AG08396 (cell line): ENCODE measurements around the gene LIMS2.

ENCODE experiments used
- DNase-seq: peaks from one replicate; pipeline ENCODE4 v3.0.0; 2012; ENCODE audit warnings: low spot score, mixed read lengths

Gene LIMS2

DNA sequence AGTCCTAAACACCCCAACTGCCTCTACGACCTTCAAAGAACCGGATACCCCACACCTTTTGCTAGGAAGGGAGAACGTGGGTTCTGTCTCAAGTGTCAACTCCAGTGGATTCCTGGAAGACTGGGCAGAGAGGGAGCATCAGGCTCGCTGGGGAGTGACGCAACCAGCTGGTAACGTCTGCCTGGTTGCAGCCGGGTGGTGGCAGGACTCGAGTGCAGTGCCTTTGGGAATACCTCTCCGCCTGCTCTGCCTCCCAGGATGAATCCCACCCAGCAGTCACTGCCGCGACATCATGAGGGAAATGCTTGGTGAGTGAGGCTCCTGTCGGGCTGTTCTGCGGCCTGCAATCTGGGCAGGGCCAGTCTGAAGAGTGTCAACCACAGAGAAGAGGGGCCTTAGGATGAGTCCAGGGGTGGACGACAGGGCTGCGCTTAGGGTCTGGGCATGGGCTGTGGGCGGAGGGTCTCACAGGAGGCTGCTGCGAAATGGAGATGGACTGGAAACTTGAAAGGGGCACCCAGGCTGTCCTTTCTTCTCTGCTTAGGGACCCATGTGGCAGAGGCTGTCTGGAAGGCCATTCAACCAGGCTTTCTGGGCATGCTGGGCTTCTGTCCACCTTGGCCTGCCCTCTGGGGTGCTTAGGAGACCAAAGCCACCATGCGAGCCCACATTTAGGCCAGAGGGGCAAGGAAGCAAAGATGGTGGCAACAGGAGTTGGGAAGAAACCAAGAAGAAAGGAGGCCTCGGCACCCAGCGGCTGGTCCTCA lies 16.5 kb downstream of the LIMS2 start:
- no peak for DNase-seq

DNA sequence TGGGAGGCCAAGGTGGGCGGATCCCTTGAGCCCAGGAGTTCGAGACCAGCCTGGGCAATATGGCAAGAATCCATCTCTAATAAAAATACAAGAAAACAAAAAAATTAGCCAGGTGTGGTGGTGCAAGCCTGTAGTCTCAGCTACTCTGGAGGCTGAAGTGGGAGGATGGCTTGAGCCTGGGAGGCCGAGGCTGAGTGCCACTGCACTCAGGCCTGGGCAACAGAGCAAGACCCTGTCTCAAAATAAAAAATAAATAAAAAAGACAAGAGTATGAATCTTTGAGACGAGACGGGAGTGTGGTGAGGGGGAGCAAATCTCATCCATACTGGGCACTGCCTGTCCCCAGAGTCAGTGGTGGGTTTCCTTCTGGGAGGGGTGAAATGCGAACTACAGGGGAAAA lies 17.2 kb downstream of the LIMS2 start:
- no peak for DNase-seq

DNA sequence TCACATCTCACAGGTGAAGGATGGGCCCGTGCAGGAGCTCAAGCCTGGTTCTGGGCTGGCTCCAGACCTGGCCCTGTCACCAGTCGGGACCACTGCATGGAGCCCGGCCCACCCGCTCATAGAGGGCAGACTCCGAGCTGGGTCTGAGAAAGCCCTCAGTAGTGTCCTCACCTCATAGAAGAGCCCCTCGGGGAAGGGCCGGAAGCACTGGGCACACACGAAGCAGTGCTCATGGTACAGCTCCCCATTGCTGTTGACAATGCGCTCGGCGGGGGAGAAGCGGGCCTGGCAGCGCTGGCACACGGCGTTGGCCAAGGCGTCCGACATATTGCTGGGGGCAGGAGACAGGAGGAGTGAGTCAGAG lies 18.1 kb downstream of the LIMS2 start:
- DNase-seq, result no peak

DNA sequence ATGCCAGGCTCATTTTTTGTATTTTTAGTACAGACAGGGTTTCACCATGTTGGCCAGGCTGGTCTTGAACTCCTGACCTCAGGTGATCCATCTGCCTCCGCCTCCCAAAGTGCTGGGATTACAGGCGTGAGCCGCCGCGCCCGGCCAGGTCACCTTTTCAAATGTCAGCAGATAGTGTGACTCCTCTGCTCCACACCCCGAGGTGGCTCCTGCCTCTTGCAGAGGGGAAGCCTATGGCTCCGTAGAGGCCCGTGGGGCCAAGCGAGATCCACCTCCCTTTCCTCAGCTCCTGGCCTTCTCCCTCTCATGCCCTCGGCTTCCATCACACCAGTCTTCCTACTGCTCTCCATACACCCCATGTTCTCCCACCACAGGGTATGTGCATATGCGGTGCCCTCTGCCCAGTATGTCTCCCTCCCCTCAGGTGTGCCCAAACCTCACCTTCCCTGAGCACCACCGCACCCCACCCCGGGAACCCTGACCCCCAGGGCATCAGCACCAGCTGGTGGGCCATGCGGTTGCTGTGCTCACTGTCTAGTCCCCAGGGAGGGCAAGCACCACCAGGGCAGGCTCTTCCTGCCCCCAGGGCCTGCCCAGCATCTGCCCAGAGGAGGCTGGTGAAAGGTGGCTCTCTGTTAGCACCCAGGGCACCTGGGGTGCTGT lies 18.6 kb downstream of the LIMS2 start:
- DNase-seq, result no peak

DNA sequence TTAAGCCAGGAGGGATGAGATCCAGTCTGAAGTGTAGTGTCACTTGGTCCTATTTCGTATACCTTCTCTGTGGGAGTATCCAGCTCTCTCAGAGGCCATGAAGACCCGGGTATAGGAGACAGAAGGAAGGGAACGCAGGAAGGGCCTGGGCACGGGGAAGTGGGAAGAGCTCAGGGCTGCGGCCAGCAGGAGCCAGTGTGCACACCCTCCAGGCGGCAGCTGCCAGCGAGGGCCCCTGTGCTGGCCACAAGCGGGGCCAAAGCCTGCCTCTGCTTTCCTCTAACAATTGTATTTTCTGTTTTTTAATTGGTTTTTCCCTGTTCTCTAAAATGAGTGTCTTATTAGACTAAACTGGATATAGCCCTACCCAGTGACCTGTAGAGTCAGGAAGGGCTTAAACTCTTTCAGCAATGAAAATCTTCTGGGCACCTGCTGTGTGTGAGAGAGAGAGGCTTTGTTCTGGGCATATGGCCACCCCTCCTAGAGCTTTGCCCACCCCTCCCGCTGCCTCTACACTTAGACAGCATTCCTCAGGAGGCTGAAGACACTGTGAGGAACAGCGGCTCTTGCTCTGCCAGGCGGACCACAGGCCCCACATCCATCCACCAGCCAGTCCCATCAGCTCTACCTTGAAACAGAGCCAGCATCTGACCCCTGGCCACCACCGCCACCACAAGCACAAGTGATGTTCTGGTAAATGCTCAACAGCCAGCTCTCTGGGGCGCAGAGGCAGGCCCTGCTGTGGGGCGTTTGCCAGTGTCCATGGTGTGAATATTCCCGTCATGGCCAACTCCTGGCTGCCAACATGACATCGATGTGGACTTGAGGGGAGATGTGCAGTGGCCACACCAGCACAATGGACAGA lies 19.9 kb downstream of the LIMS2 start:
- DNase-seq, result no peak

DNA sequence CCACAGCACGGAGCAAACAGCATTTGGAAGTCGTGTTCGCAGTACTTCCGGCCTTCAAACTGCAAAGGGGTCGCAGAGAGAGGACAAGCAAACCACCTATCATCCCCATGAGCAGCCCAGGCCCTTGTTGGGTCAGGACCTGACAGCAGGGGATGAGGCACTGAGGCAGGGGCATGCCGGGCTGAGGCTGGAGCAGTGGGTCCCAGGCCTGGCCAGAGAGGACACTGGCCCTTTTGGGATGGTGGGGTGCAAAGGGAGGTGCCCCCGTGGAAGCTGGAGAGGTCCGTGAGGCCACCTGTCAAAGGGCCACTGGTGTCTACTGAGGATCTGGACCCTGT lies 20.5 kb downstream of the LIMS2 start:
- no peak for DNase-seq

DNA sequence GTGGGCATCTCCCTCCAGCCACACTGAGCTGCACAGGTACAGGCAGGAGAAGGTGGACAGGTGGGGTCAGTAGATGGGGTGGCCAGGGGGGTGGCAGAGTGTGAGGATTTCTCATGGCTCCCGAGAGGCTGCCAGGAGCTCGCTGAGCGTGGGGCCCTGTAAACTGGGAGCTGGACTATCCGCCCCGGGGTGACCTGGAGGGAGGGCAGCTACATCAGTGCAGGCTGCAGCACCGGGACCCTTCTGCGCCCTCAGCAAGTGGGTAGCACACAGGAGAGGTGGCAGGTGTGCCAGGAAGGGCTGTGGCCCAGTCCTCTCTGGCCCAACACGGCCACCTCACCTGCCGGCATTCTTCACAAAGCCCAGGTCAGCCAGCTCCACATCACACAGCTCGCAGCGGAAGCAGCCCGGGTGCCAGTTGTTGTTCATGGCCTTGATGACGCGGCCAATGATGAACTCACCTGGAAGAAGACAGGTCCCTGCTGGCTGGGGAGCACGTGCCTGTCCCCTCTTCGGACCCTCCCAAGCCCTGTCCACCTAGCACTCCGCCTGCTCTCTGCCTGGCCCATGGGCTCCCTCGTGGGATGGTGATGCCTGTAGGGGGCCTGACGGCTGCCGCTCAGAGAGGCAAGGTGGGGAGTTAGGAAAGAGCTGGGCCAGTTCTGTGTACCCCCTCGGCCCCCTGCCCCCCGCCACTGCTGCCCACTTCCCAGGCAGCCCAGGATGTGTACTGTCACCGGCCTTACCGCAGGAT lies 21.1 kb downstream of the LIMS2 start:
- DNase-seq, result no peak

DNA sequence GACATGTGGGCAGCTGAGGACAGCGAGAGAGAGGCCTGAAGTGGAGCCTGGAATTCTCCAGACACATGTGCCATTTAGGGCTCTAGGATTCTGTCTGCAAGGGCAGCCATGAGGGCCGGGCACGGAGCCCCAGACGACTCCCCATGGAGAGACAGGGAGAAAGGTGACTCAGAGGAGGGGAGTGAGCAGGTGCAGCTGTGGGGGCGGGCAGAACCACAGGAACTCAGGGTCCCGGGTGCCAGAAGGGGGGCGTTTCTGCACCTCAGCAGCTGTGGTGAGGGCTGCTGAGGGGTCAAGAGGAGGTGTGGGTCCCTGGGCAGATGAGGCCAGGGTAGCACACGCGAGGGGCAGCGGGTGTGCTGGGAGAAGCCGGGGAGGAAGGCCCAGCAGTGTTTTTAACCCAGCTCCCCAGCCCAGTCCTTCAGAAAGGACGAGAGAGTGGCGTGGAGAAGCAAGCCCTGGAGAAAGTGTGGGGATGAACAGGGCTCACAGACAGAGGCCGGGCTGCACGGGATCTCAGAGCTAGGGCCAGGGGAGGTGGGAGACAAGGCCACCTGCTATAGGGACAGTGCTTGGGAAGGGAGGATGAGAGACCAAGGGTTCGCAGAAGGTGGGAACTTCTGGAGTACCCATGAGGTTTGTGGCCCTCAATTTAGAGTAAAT lies 21.8 kb downstream of the LIMS2 start:
- DNase-seq, result no peak

DNA sequence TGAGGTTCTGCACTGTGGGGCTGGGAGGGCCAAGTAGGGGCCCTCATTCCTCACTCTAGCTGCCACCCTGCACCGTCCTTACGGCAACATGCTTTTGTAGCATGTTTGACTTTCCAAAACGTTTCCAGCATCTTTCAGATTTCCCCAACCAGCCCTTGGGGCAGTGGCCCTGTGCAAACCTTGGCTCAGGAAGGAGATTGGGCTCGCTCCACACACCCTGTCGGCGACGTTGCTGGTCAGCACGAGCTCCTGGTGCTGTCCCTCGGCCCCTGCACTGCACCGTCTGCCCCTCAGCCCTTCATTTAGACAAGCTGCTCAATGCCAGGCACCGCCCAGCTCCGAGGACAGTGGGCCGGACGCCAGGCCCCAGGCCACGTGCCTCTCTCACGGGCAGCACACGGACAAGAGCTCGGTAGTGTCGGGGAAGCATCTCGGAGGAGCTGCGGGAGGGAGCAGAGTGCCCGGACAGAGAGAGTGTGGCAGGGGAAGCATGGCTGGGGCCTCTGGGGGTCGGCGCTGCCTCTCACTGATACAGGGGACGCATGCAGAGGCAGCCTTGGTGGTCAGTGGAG lies 22.5 kb downstream of the LIMS2 start:
- no peak for DNase-seq

DNA sequence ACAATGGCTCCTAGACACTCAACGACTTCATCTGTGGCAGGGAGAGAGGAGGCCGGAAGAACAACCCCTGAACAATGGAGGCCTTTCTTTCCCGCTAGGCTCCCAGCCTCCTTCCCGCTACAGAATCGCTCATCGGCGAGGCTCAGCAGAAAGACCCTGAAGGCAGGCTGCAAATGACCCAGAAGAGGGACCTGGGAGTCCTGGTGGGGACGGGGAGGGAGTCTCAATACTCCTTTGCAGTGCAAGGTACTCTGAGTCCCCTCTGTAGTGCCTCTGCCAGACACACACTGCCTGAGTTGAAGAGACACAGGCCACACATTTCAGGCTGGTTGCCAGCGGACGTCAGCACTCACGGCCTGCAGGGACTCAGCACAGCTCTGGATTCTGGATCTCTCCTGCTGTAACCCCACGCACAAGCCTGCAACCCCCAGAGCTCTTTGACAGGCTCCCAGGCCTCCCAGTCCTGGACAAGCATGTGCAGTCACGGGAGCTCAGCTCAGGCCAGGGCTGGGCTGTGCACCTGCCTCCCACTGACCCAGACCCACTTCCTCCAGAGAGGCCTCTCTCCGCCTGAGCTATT lies 23.3 kb downstream of the LIMS2 start:
- DNase-seq, result no peak

DNA sequence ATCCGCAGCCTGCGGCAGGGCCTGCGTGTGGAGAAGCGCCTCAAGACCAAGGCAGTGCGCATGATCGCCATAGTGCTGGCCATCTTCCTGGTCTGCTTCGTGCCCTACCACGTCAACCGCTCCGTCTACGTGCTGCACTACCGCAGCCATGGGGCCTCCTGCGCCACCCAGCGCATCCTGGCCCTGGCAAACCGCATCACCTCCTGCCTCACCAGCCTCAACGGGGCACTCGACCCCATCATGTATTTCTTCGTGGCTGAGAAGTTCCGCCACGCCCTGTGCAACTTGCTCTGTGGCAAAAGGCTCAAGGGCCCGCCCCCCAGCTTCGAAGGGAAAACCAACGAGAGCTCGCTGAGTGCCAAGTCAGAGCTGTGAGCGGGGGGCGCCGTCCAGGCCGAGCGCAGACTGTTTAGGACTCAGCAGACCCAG lies 23.9 kb downstream of the LIMS2 start:
- DNase-seq, result no peak

DNA sequence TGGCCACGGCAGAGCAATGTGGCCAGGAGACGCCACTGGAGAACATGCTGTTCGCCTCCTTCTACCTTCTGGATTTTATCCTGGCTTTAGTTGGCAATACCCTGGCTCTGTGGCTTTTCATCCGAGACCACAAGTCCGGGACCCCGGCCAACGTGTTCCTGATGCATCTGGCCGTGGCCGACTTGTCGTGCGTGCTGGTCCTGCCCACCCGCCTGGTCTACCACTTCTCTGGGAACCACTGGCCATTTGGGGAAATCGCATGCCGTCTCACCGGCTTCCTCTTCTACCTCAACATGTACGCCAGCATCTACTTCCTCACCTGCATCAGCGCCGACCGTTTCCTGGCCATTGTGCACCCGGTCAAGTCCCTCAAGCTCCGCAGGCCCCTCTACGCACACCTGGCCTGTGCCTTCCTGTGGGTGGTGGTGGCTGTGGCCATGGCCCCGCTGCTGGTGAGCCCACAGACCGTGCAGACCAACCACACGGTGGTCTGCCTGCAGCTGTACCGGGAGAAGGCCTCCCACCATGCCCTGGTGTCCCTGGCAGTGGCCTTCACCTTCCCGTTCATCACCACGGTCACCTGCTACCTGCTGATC lies 24.4 kb downstream of the LIMS2 start:
- DNase-seq, result no peak

DNA sequence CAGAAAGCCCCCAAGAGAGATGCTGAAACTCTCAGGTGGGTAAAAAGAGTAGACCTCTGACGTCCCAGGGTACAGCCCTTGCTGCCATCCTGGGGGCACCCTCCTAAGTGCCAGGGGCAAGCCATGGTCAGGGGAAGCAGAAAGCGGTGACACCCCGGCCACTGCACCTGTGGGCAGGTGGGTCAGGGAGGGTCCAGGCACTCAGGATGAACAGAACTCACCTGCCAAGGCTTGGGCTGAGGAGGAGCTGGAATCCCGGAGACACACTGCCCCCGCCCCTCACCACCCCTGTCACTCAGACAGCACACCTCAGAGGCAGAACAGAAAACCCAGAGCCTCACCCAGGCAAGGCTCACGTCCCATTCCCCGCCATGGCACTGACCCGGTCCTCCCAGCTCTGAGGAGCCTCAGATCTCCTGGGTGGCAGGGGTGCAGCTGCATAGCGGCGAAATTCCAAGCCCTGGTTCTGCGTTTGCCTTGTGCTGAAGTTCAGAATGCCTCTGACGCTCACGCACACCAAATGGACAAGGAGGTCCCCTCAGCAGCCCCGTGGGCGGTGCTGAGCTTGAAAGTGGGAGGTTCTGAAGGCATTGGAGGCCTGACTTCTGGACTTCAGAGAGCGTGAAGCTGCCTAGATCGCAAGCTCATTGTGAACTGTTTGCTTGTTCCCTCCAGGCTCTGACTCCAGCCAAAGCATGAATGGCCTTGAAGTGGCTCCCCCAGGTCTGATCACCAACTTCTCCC lies 25.1 kb downstream of the LIMS2 start:
- no peak for DNase-seq

DNA sequence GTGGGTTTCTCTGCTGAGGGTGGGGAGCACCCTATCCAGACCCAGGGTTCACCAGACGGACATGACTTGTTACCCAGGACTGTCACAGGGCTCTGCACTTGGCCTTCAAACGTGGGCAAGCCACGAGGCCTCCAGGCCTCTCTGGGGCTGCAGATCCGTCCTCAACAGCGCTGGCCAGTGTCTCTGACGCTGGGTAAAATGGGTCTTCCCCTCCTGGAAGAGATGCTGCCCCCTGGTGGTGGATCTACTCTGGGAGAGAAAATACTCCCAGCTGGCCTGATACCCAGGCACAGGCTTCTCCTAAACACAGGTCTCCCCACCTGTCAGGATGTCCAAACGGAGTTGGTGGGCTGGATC lies 25.7 kb downstream of the LIMS2 start:
- peak; percentile 88 for DNase-seq

DNA sequence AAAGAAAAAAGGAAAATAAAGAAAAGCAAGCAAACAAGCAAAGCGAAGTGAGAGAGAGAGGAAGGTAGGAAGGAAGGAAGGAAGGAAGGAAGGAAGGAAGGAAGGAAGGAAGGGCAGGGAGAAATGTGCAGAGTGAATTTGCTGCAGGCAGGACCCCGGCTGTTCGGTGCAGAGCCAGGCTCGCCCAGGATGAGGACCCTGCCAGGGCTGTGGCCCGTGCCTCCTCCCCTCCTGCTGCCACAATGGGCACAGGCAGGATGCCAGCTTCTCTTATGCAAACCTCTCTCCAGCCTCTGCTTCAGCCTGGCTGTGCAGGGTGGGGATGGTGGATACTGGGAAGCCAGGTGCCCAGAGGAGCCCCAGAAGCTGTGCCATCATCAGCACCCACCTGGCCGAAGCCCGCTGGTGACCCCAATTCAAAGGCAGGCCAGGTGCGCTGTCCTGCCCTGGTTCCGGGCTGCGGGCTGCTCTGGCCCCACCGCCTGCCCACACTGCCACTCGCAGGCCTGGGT lies 26.2 kb downstream of the LIMS2 start:
- DNase-seq, result no peak

DNA sequence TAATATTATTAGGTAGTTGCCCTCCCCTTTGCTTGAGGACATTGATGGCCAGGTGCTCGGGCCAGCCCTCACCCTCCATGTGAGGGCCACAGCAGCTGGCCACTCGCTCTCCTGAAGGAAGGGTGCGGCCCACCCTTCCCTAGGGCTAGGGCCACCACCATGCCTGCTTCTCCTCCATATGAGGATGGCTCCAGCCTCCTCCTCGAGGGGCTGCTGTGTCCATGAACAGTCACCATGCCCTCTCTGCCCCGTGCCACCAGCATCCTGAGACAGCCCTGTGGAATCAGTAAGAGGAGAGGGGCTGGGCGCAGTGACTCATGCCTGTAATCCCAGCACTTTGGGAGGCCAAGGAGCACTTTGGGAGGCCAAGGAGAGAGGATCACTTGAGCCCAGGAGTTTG lies 27.0 kb downstream of the LIMS2 start:
- DNase-seq, result no peak

DNA sequence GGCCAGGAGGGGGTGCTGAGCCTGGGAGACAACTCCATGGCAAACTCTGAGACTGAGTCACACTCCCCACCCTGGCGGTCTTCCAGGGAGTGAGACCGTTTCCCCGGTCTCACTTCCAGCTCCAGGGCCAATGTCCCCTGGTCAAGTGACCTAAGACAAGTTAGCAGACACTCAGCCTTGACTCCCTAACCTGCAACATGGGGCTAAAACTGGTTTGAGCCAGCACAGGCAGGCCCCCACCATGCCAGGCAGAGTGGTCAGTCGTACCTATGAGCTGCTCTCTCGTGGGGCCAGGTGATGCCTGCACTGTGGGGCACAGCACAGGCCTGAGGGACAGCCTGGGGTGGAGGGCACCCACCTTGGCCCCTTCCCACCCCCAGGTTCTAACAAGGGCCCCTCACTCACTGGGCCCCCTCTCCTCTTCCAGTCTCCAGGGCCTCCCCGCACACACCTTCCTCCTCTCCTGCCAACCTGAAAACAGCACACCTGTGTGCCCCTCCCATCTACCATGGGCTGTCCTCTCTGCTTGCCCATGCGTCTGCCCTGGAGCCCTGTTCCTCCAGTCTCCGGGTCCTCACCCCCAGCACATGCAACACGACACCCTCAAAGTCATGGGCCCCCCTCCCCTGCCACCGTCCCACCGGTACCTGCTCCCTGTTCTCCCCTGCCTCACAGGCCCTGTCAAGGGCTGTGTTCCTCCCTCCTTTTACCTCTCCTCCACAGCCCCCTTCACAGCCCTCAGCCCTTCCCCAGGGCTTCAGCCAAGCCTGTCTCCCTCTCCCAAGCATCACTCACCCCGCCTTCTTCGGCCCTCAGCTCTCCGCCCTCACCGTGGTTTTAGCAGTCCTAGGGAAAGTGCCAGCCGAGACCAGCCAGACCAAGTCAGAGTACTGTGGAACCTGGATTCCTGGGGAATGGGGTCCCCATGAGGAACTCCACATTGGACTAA lies 27.8 kb downstream of the LIMS2 start:
- no peak for DNase-seq

DNA sequence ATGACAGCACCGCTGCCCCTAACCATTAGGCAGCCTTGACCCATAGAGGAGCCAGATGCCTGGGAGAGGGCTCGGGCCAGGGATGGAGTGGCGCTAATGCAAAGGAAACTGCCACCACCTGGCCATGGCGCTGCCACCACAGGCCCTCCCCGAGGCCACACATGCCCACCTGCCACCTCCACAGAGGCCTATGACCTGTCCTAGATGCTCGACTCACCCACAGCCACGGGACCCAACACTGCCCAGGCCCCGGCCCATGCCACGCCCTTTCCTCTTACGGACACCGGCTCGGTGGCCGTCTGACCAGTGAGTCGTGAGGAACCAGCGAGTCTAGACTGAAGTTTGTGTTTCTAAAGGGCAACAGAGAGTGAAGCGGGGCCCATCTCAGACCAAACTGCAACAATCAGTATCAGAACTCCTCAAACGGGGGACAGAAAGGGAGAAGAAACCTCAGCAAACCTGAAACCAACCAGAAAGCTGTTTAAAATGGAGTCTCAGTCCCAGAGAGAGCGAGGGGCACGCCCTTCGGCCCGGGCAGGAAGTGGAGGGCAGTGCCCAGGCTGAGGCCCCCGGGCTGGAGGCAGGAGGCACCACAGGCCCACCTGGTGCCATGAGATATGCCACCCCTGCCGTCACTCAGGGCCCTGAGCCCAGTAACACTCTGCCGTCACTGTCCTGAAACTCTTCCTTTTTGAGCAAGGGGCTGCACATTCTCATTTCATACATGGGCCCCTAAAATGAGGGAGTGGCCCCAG lies 28.7 kb downstream of the LIMS2 start:
- no peak for DNase-seq
